Right kidney (tissue), 1 donor: ENCODE results near the gene ARHGEF10L.
A peak's percentile ranks its signal among the peaks of the same experiment; 100 is the strongest.

ENCODE experiments used
- DNase-seq: peaks from one replicate; pipeline ENCODE4 v3.0.0-alpha.2; 2016

The ARHGEF10L gene

GRCh38 chr1:17521946-17522612, 17.4 kb upstream of the ARHGEF10L start:
- no peak for DNase-seq

- no peak for DNase-seq
These were observed 16.0 kb upstream of the ARHGEF10L start for GRCh38 chr1:17523321-17524041.

- no peak for DNase-seq
These were observed 14.9 kb upstream of the ARHGEF10L start for GRCh38 chr1:17524645-17525044.

GRCh38 chr1:17525996-17526686, 13.4 kb upstream of the ARHGEF10L start:
- DNase-seq: no peak

- DNase-seq: no peak
These were observed 12.2 kb upstream of the ARHGEF10L start for GRCh38 chr1:17527036-17527914.

GRCh38 chr1:17529381-17529780, 10.1 kb upstream of the ARHGEF10L start:
- DNase-seq: no peak

GRCh38 chr1:17531343-17531681, 8.2 kb upstream of the ARHGEF10L start:
- DNase-seq: no peak

GRCh38 chr1:17531682-17532487, 7.6 kb upstream of the ARHGEF10L start:
- DNase-seq: no peak

GRCh38 chr1:17533201-17533600, 6.3 kb upstream of the ARHGEF10L start:
- no peak for DNase-seq

GRCh38 chr1:17535300-17535936, 4.1 kb upstream of the ARHGEF10L start:
- DNase-seq: no peak

- DNase-seq: no peak
These were observed 1.5 kb upstream of the ARHGEF10L start for GRCh38 chr1:17538010-17538409.

GRCh38 chr1:17538428-17539117, 925 bp upstream of the ARHGEF10L start:
- peak; percentile 66 for DNase-seq

GRCh38 chr1:17539118-17539476, 401 bp upstream of the ARHGEF10L start:
- no peak for DNase-seq

GRCh38 chr1:17540255-17541001, 930 bp downstream of the ARHGEF10L start:
- DNase-seq: no peak

- DNase-seq: no peak
These were observed 3.1 kb downstream of the ARHGEF10L start for GRCh38 chr1:17542645-17543044.

GRCh38 chr1:17544776-17545350, 5.4 kb downstream of the ARHGEF10L start:
- no peak for DNase-seq

- DNase-seq: no peak
These were observed 5.9 kb downstream of the ARHGEF10L start for GRCh38 chr1:17545356-17545755.

- DNase-seq: no peak
These were observed 7.6 kb downstream of the ARHGEF10L start for GRCh38 chr1:17546946-17547670.

- no peak for DNase-seq
These were observed 9.9 kb downstream of the ARHGEF10L start for GRCh38 chr1:17549384-17549783.
